Activated CD4-positive, alpha-beta T cell treated with anti-CD3 and anti-CD28 coated beads for 36 hours (primary cell): ENCODE measurements around the gene RFC2. TPM values are rescaled to one million over a fixed set of nuclear protein-coding genes. Genes with fewer than 3 reads are reported as not detected.

Source experiments
- ATAC-seq: fragments of 200-7000 bp; cut with Tn5 transposase; one replicate; pipeline ENCODE4 v1.10.0; 2021; ENCODE audit warnings: mild to moderate bottlenecking, moderate library complexity
- CTCF ChIA-PET: fragments of 350-600 bp; sonication (Branson Sonifier 250); formaldehyde crosslinking; loops from one replicate; lab custom pipeline; 2021; ENCODE audit warnings: antibody characterized with exemption; lab: Charles Lee
- POLR2A ChIA-PET: fragments of 350-600 bp; sonication (Branson Sonifier 250); formaldehyde crosslinking; loops from one replicate; lab custom pipeline; 2021; ENCODE audit warnings: antibody characterized with exemption, inconsistent platforms; lab: Charles Lee
- DNase-seq: peaks from one replicate; pipeline ENCODE4 v3.0.0-alpha.2; 2020
- H3K27ac Mint-ChIP-seq: one replicate; pipeline ENCODE4 v1.8.0; 2021; ENCODE audit warnings: mixed read lengths
- H3K27me3 Mint-ChIP-seq: one replicate; pipeline ENCODE4 v1.8.0; 2021; ENCODE audit warnings: mixed read lengths
- H3K36me3 Mint-ChIP-seq: one replicate; pipeline ENCODE4 v1.8.0; 2021; ENCODE audit warnings: low read depth, mixed read lengths
- H3K4me1 Mint-ChIP-seq: one replicate; pipeline ENCODE4 v1.8.0; 2021; ENCODE audit warnings: mixed read lengths
- H3K4me3 Mint-ChIP-seq: one replicate; pipeline ENCODE4 v1.8.0; 2021; ENCODE audit warnings: mild to moderate bottlenecking, moderate library complexity, mixed read lengths
- H3K9me3 Mint-ChIP-seq: one replicate; pipeline ENCODE4 v1.8.0; 2021; ENCODE audit warnings: low read depth, mixed read lengths
- intact Hi-C, 2 experiments: fragments of 100-400 bp; cut with DNase I in 1 of 2; cut with micrococcal nuclease in 1 of 2; formaldehyde crosslinking; loops; one replicate each; pipeline versions ENCODE4 v1.14.2 to v1.15.1; 2022 to 2024; cut with DNase I, micrococcal nuclease
- microRNA-seq: library from miRNA; unstranded; fragments of <30 nt; microRNA quantifications from one replicate; pipeline ENCODE4 v1.2.0, GENCODE V29; 2021; ENCODE audit warnings: borderline replicate concordance
- total RNA-seq, 2 experiments: library from RNA; stranded (reverse); gene quantifications; one replicate each; pipeline ENCODE4 v1.2.3, GENCODE V29; 2021

The RFC2 gene
- total RNA-seq, 2 experiments from 2014 or later = 84.9 to 123 TPM

DNA sequence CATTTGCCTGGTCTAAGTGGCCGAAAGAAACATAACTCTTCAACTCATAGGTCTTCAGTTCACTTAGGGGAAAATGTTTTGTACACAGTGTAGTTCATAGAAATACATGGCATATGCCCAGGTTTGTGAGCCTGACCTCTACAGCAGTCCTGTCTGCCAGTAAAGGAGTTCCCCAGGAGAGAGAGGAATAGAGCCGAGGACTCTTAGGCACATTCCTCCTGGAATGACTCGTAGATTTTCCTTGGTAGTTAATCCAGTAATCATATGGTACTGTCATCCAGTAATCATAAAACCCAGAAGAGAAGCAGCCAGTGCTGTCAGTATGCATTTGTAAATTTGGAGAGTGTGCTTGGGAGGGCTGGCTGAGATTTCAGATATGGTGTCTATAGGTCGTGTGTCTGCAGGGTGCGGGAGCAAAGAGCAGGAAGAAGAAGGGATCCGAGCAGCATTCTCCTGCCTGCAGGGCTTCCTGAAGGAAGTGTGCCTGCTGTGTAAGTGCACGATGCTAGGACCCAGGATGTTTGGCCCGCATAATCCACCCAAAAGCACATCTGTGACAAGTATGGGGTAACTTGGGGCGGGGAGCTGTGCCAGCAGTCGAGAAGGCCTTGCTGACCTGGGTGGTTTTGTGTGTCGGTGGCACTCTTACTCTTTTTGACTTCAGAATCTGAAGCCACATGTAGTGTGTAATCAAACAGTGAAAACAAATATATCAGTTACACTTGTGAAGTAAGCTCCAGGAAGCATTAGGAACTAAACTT, 66.1 kb downstream of the RFC2 start:
- POLR2A ChIA-PET = no interaction called here
- peaks cover 72% of the 10 kb centered on the region for H3K36me3 Mint-ChIP-seq
- DNase-seq = no peak
- no peaks in the 10 kb centered on the region for H3K27me3 Mint-ChIP-seq
- peak overlapping the region; percentile 14 for H3K27ac Mint-ChIP-seq
- intact Hi-C loops = no loop called here
- H3K4me3 Mint-ChIP-seq = no peak overlapping the region
- ATAC-seq = no peak
- H3K4me1 Mint-ChIP-seq = peaks cover 38% of the 10 kb centered on the region
- no peaks in the 10 kb centered on the region for H3K9me3 Mint-ChIP-seq
- CTCF ChIA-PET = interaction anchor here (2.1 to 6.8 kb wide), 2 partner anchors 15 to 18 kb away, joined by 6 to 39 read pairs; no protein-coding TSS in a partner anchor

DNA sequence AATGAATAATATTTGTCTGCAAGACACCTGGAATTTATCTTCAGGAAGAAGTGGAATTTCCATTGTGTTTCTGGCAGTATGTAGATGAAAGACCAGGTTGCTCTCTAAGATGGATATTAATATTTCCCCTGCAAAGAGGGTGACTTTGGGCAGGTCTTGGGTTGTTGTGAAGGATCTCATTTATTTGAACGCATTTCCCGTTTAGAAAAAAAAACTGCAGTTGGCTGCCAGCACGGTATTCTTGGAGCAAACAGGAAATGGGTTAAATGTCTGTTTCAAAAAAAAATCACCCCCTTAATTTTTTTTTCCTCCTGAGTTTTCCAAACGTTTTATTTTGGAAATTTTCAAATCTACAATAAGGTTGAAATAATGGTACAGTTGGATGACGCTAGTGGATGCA, 68.6 kb downstream of the RFC2 start:
- POLR2A ChIA-PET = no interaction called here
- no peak overlapping the region for H3K4me3 Mint-ChIP-seq

DNA sequence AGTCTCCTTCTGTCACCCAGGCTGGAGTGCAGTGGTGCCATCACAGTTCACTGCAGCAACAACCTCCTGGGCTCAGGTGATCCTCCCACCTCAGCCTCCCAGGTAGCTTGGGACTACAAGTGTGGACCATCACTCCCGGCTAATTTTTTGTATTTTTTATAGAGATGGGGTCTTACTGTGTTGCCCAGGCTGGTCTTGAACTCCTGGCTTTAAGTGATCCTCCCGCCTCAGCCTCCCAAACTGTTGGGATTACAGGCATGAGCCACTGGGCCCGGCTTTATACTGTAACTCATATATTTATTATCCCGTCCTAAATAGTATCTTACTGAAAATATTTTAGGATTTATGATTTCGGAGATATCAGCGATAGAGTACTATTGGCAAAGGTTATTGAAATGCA, 69.2 kb downstream of the RFC2 start:
- POLR2A ChIA-PET = interaction anchor here (0.6 kb wide), 1 partner anchor 154 kb away, joined by 3 read pairs; no protein-coding TSS in a partner anchor
- Mint-ChIP-seq H3K4me1 (peaks cover 66% of the 10 kb centered on the region), H3K36me3 (peaks cover 74% of the 10 kb centered on the region), H3K9me3 (no peaks in the 10 kb centered on the region), H3K27me3 (no peaks in the 10 kb centered on the region), H3K27ac (peak overlapping the region; percentile 47), H3K4me3 (no peak overlapping the region)
- intact Hi-C loops = no loop called here
- DNase-seq (no peak), ATAC-seq (no peak)
- CTCF ChIA-PET = interaction anchor here (0.7 kb wide), 1 partner anchor 16 kb away, joined by 3 read pairs; no protein-coding TSS in a partner anchor

More for the DNA sequence above, 68.6 kb downstream of the RFC2 start:
- intact Hi-C loops = no loop called here
- no peaks in the 10 kb centered on the region for H3K27me3 Mint-ChIP-seq
- DNase-seq = no peak
- CTCF ChIA-PET = interaction anchor here (0.7 to 1.0 kb wide), 2 partner anchors 15 to 21 kb away, joined by 3 to 5 read pairs; no protein-coding TSS in a partner anchor
- H3K4me1 Mint-ChIP-seq = peaks cover 60% of the 10 kb centered on the region
- no peaks in the 10 kb centered on the region for H3K9me3 Mint-ChIP-seq
- H3K36me3 Mint-ChIP-seq = peaks cover 76% of the 10 kb centered on the region
- peak overlapping the region; percentile 60 for H3K27ac Mint-ChIP-seq
- no peak for ATAC-seq

DNA sequence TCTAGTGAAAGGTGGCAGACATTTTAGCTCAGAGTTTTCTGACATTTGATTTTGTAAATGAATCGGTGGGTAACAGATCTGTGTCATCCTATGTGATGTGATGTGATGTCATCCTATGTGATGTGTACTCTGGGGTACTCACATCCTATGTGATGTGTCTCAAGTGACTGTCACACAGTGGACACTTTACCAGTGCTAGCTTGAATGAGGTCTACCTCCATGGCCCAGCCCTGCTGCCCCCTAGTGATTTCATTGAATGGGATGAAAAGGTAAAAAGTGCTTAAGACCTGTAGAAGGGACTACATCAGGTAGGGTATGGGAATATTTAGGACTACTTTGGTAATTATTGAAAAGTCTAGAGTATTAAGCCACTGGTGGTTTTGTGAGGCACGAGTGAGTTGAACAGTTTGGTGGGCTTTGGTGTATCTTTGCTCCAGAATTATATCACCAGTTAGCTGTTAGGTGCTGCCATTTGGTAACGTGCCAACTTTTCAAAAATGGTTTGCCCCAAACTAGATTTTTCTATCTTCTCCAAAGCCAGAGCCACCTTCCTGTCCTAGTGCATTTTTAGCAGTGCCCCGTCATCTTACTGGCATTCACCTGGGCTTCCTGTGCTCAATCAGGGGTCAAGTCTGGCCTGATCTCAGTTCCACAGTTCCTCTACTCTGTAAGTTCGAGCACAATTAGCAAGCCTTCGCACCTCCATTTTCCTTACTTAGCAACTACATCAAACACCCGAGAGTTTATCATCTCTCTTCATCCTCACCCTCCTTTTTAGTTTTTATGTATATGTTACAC, 70.3 kb downstream of the RFC2 start:
- ATAC-seq (peak; percentile 89), DNase-seq (peak; percentile 41)
- Mint-ChIP-seq H3K27ac (peak overlapping the region; percentile 67), H3K9me3 (no peaks in the 10 kb centered on the region), H3K36me3 (peaks cover 74% of the 10 kb centered on the region), H3K27me3 (no peaks in the 10 kb centered on the region), H3K4me3 (no peak overlapping the region), H3K4me1 (peaks cover 78% of the 10 kb centered on the region)
- intact Hi-C loops = no loop called here
- CTCF ChIA-PET = interaction anchor here (0.6 to 1.8 kb wide), 11 partner anchors 10 to 289 kb away, joined by 3 to 13 read pairs (median 5); no protein-coding TSS in a partner anchor
- POLR2A ChIA-PET = interaction anchor here (1.3 to 1.8 kb wide), 3 partner anchors 9 to 15 kb away, joined by 3 to 5 read pairs (median 4); partner anchors contain the start of gene EIF4H

DNA sequence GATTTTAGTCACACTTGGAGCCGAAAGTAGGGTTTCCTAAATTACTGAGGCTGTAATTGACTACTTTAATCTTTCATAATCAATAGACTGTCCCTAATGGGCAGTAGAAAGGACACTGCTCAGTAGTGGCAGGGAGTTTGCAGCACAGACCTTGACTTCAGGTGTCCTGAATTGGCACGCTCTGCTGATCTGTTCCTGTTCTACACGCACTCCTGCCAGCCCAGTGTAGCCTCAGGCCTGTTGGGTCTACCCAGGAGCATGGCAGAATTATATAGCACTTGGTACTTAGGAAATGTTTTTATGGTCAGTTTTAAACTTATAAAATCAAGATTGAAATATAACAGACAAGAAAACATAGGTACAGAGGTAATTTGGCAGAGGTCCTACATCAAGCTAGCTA, 71.1 kb downstream of the RFC2 start:
- Mint-ChIP-seq H3K4me3 (no peak overlapping the region), H3K27ac (peak overlapping the region; percentile 67), H3K27me3 (no peaks in the 10 kb centered on the region), H3K36me3 (peaks cover 71% of the 10 kb centered on the region), H3K4me1 (peaks cover 85% of the 10 kb centered on the region), H3K9me3 (no peaks in the 10 kb centered on the region)
- POLR2A ChIA-PET = interaction anchor here (1.3 to 1.8 kb wide), 3 partner anchors 9 to 16 kb away, joined by 3 to 5 read pairs (median 4); partner anchors contain the start of gene EIF4H
- DNase-seq (no peak), ATAC-seq (no peak)
- intact Hi-C loops = no loop called here
- CTCF ChIA-PET = interaction anchor here (0.6 to 1.8 kb wide), 9 partner anchors 10 to 229 kb away, joined by 3 to 13 read pairs (median 7); no protein-coding TSS in a partner anchor

DNA sequence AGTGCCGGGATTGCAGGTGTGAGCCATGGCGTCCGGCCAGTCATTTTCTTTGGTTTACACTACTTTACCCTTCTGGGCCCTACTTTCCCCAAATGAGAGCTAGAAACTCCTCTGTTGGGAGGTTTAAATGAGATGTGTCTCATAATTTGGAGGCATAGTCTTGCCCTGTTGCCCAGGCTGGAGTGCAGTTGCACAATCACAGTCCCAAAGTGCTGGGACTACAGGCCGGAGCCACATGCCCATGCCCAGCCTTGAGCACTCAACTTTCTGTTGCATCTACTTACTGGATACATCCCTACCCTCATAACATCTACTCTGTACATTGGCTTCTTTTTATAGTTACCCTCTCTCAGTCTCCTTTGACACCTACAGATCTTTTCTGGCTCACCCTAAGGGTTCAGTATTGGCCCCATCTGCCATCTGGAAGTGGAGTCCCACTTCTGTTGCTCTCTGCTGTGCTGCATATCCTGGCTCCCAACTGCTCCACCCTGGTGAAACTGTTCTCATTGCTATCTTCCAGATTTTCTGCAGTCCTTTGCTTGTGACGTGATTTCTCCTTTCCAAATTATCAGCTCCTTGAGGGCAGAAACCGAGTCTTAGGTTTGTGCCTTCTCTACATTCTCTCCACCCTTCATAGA, 71.6 kb downstream of the RFC2 start:
- intact Hi-C loops = no loop called here
- no peaks in the 10 kb centered on the region for H3K27me3 Mint-ChIP-seq
- peaks cover 90% of the 10 kb centered on the region for H3K4me1 Mint-ChIP-seq
- ATAC-seq (no peak), DNase-seq (no peak)
- no peaks in the 10 kb centered on the region for H3K9me3 Mint-ChIP-seq
- CTCF ChIA-PET = interaction anchor here (0.8 to 1.6 kb wide), 5 partner anchors 9 to 55 kb away, joined by 3 to 9 read pairs (median 6); partner anchors contain the start of gene EIF4H
- H3K36me3 Mint-ChIP-seq = peaks cover 70% of the 10 kb centered on the region
- H3K4me3 Mint-ChIP-seq = no peak overlapping the region
- POLR2A ChIA-PET = interaction anchor here (1.6 kb wide), 1 partner anchor 8 kb away, joined by 5 read pairs; the partner anchor contains the start of gene EIF4H
- peak overlapping the region; percentile 67 for H3K27ac Mint-ChIP-seq

DNA sequence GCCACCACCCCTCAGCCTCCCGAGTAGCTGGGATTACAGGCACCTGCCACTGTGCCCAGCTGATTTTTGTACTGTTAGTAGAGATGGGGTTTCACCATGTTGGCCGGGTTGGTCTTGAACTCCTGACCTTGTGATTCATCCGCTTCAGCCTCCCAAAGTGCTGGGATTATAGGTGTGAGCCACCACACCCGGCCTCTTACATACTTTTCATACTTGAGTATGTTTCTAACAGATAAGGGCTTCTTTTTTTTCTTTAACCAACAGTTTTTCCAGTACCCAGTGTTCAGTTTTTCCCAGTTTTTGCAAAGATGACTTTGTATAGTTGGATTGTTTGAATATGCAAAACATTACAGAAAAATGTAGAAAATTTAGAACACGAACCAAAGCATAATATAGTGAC, 72.4 kb downstream of the RFC2 start:
- H3K4me3 Mint-ChIP-seq = no peak overlapping the region
- no peak overlapping the region for H3K27ac Mint-ChIP-seq
- peaks cover 70% of the 10 kb centered on the region for H3K36me3 Mint-ChIP-seq
- H3K9me3 Mint-ChIP-seq = no peaks in the 10 kb centered on the region
- intact Hi-C loops = no loop called here
- DNase-seq (no peak), ATAC-seq (no peak)
- no peaks in the 10 kb centered on the region for H3K27me3 Mint-ChIP-seq
- ChIA-PET POLR2A (no interaction called here), CTCF (interaction anchor here (0.9 to 1.2 kb wide), 3 partner anchors 9 to 219 kb away, joined by 3 to 6 read pairs (median 4); no protein-coding TSS in a partner anchor)
- H3K4me1 Mint-ChIP-seq = peaks cover 91% of the 10 kb centered on the region

Small RNA genes lying within 50 kb of the gene (microRNA-seq; reads per million reads assigned to microRNA genes)
- gene MIR590 = 3,156 reads per million, percentile 92 among the genes with 10 or more reads in this experiment

Other genes with a start within 250 kb of the RFC2 start
- gene ELN, start 226.2 kb downstream of the RFC2 start, total RNA-seq = not detected
- 10 to 100 TPM; 12.5 to 14.8 TPM for gene LIMK1, start 170.6 kb downstream of the RFC2 start, total RNA-seq
- 100 to 1,000 TPM; 441 to 496 TPM for gene EIF4H, start 80.0 kb downstream of the RFC2 start, total RNA-seq
- gene LAT2, start 44.4 kb downstream of the RFC2 start, total RNA-seq = 1 to 10 TPM; 1.7 to 2.4 TPM
- 1 to 10 TPM; 1.4 to 1.8 TPM for gene CLIP2, start 35.0 kb upstream of the RFC2 start, total RNA-seq
- gene GTF2IRD1, start 199.5 kb upstream of the RFC2 start, total RNA-seq = 1 to 10 TPM; 4.6 to 5.3 TPM